T47D (cell line): ENCODE data around the gene SNAPIN.

ENCODE experiments used
- DNase-seq, 2 experiments: peaks; one replicate each; pipeline versions ENCODE4 v3.0.0 to v3.0.0-alpha.2; 2011 to 2012; ENCODE audit warnings: low read depth in 1 of 2, low spot score in 1 of 2
- JUND ChIP-seq: IDR thresholded peaks from 2 replicates; pipeline ENCODE4 v1.6.1; 2012; ENCODE audit warnings: low read depth
- in situ Hi-C: cut with HindIII; loops from 2 replicates; pipeline ENCODE4 v1.10.0; 2016; ENCODE audit warnings: low sequenced_read_pairs, low pct_unique_long_range_greater_than_20kb

Gene SNAPIN, protein sequence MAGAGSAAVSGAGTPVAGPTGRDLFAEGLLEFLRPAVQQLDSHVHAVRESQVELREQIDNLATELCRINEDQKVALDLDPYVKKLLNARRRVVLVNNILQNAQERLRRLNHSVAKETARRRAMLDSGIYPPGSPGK

GRCh38 chr1:153658400-153659174 lies at the start of gene SNAPIN:
SNAPIN (plus strand) TSS chr1:153658703; CDS start chr1:153658744, 41 bp downstream.
- in situ Hi-C loops = no loop called here
- DNase-seq = peak; percentile 84 to 95
- TF ChIP-seq JUND = no peak

DNA sequence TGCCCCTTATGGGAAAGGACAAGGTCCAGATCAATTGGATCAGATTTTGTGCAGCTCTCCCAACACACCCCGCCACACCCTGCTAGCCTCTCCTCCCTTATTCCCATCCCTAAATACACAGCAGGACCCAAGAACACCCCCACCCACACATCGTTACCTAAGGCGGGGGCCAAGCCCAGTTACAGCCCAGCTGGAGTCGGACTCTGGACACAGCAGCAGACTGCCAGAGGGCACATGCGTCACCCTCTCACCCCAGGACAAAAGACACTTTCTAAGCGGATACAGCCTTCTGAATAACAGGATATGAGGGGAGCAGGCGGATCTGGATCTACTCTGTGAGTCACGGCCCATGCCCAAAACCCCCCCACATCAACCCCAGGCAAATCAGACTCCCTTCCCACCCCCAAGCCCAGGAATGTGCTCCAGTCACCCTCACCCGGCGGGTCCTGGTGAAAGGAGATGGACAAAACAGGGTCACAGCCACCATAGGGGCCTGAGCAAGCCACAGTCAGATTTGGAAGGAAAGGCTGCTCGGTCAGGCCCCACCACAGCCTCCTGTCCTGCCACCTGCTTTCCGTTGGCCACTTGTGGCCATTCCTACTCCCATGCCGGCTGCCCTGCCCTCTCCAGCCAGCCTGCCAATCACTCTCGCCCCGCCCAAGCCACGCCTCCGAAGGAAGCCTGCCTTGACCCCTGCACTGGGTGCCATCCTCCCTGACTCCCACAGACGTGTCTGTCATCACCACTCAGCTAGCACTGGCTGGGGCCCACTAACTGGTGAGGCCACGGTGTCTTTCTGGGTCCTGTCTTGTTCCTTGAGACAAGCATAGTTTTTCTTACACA lies 49.5 kb upstream of the SNAPIN start:
- TF ChIP-seq JUND = no peak
- in situ Hi-C loops = no loop called here
- DNase-seq = peak; percentile 85 to 93

DNA sequence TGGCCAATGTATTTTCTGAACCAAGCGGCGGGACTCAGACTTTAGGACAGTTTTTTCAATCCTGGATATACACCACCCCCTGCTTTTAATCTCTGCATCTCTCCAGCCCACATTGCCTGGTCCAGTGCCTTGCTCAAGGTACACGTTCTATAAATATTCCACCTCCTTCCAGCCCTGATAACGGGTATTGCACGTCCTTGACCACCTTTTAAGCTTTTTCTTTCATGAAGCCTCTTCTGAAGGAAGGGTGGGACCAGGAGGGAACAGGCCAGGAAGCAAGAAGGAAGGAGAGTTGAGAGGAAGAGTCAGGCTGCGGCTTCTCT lies 49.0 kb upstream of the SNAPIN start:
- no peak for TF ChIP-seq JUND
- DNase-seq = no peak
- in situ Hi-C loops = no loop called here

GRCh38 chr1:153610334-153610733 lies 48.2 kb upstream of the SNAPIN start:
- no peak for TF ChIP-seq JUND
- peak in 1 of 2 experiments; percentile 57 for DNase-seq
- in situ Hi-C loops = no loop called here

GRCh38 chr1:153610811-153611301 lies 47.6 kb upstream of the SNAPIN start:
- no peak for TF ChIP-seq JUND
- no peak for DNase-seq
- in situ Hi-C loops = no loop called here

DNA sequence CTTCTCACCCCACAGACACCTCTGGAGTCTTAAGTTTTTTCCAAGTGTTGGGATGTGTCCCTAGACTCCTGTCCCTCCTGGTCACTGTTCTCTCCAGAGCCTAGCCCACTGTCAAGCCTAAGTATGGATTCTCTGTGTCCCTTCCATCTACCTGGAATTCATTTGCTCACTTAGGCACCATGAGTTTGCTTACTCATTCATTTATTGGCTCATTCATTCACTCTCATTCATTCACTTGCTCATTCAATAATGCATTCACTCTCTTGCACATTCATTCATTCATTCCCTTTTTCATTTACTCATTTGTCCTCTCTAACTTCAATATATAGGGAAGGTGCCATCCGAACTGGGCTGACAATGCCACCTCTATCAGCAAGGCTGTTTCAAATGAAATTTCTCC lies 47.1 kb upstream of the SNAPIN start:
- in situ Hi-C loops = no loop called here
- no peak for DNase-seq
- no peak for TF ChIP-seq JUND

DNA sequence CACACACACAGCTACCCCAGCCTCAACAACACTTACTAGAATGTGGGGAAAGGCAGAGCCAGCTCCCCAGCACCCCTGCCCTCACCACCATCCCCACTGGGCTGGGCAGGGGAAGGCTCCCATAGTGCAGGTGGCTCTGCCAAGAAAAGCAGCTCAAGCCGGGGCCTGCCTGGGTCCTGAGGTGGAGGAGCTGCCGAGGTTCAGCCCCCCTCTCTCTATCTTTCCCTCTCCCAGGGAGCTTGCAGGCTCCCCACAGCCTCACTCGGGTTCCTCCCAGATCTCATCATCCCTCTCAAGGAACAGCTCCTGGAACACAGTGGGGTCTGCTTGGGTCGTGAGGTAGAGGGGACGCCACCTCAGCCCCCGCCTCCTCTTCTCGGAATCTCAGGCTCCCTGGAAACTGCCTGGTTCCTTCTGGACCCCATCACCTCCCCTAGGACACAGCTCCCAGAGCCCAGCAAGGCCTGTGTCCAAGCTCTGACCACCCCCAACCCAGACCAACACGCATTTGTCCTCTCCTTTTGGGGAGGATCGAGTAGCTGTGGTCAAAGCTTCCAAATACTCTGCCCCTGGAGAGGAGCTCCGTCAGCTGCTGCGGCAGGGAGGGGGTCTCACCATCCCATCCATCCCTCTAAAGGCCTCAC lies 46.3 kb upstream of the SNAPIN start:
- in situ Hi-C loops = no loop called here
- DNase-seq = no peak
- no peak for TF ChIP-seq JUND

- DNase-seq = peak; percentile 90 to 92
- in situ Hi-C loops = no loop called here
- no peak for TF ChIP-seq JUND
Observed at GRCh38 chr1:153612755-153613331, 45.7 kb upstream of the SNAPIN start, which contains the start of gene S100A16. S100A16 (minus strand) TSS chr1:153613137; CDS start chr1:153608151, 4,986 bp downstream.

GRCh38 chr1:153613406-153613805 lies 45.1 kb upstream of the SNAPIN start:
- no peak for DNase-seq
- in situ Hi-C loops = no loop called here
- no peak for TF ChIP-seq JUND

DNA sequence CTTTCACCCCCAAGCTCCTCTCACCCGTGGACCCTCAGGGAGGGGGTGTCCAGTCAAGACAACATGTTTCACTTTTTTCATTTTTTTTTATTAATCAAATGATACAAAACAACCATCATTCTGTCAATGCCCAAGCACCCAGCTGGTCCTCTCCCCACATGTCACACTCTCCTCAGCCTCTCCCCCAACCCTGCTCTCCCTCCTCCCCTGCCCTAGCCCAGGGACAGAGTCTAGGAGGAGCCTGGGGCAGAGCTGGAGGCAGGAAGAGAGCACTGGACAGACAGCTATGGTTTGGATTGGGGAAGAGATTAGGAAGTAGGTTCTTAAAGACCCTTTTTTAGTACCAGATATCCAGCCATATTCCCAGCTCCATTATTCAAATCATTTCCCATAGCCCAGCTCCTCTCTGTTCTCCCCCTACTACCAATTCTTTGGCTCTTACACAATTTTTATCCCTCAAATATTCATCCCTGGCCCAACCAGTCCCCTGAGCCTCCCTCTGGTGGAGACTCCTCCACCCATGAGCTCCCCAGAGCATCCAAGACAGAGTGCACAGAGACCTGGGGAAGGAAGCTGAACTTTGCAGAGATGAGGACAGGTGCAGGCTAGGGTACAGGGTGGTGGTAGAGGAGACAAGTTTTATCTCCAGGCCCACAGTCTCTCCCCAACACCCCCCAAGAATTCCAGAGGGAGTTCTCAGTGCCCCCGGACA lies 44.2 kb upstream of the SNAPIN start:
- no peak for TF ChIP-seq JUND
- DNase-seq = no peak
- in situ Hi-C loops = no loop called here

DNA sequence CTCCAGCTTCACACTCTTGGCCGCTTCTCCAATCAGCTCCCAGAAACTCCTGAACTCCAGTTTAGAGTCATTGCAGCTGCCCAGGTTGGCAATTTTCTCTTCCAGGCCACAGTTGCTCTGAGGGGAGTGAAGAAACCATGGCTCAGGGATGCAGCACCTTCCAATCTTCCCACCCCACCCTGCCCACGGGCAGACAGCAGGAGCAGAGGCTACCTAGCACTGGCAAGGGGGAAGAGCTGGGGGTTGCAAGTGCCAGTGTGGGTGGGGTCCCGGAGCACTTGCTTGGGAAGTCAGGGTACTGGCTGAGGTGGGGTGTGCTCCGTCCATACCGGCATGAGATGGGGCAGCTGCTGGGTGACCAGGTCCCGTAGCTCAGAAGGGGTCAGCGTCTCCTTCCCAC lies 43.6 kb upstream of the SNAPIN start:
- no peak for TF ChIP-seq JUND
- DNase-seq = no peak
- in situ Hi-C loops = no loop called here
